H1 (cell line): ENCODE results near the gene MYH9. TPM values are rescaled to one million over a fixed set of nuclear protein-coding genes. Genes with fewer than 3 reads are reported as not detected.
"Not testable (repeated sequence)": the region's sequence is repeated elsewhere in the genome, so short reads cannot be mapped to it uniquely, and the experiment has no call there.

Experiments used
- CTCF ChIA-PET: fragments of 300-600 bp; sonication (Branson Sonifier 250); formaldehyde crosslinking; loops from one replicate; lab custom pipeline; 2021; ENCODE audit not compliant: partially characterized antibody; lab: Charles Lee
- POLR2A ChIA-PET: fragments of 300-600 bp; sonication (Branson Sonifier 250); formaldehyde crosslinking; loops from one replicate; lab custom pipeline; 2021; ENCODE audit warnings: inconsistent platforms; ENCODE audit not compliant: partially characterized antibody; lab: Charles Lee
- DNase-seq, 2 experiments: peaks; one replicate each; pipeline versions ENCODE4 v3.0.0 to v3.0.0-alpha.2; 2010 to 2022; ENCODE audit warnings: low spot score in 2 of 2, low read depth in 1 of 2, mixed read lengths in 1 of 2
- FAIRE-seq: peaks from 2 replicates; lab custom pipeline; 2011; peaks lifted over from hg19 to GRCh38; lab: Jason Lieb, UNC
- H2AFZ ChIP-seq: 2 replicates; pipeline ENCODE4 v1.8.1; 2012; ENCODE audit warnings: low read length, inconsistent platforms
- H2AK5ac ChIP-seq: 2 replicates; pipeline ENCODE4 v1.6.1; 2013; ENCODE audit warnings: low read depth, low read length
- H2BK120ac ChIP-seq: replicated peaks from 2 replicates; pipeline ENCODE3; 2013; ENCODE audit warnings: low read depth, low read length, inconsistent platforms
- H2BK12ac ChIP-seq: 2 replicates; pipeline ENCODE4 v1.6.1; 2013; ENCODE audit warnings: low read depth, low read length
- H2BK15ac ChIP-seq: 2 replicates; pipeline ENCODE4 v1.6.1; 2013; ENCODE audit warnings: low read length
- H2BK20ac ChIP-seq: 2 replicates; pipeline ENCODE4 v1.6.1; 2013; ENCODE audit warnings: low read length
- H2BK5ac ChIP-seq: 2 replicates; pipeline ENCODE4 v1.6.1; 2013; ENCODE audit warnings: low read depth, low read length
- H3K14ac ChIP-seq: 2 replicates; pipeline ENCODE4 v1.6.1; 2013; ENCODE audit warnings: inconsistent platforms; ENCODE audit not compliant: insufficient read length
- H3K18ac ChIP-seq: 2 replicates; pipeline ENCODE4 v1.6.1; 2013; ENCODE audit warnings: low read length; ENCODE audit errors: extremely low read depth
- H3K23ac ChIP-seq: 2 replicates; pipeline ENCODE4 v1.6.1; 2013; ENCODE audit warnings: inconsistent platforms; ENCODE audit not compliant: insufficient read length
- H3K23me2 ChIP-seq: 2 replicates; pipeline ENCODE4 v1.6.1; 2013; ENCODE audit warnings: low read depth, low read length
- H3K27ac ChIP-seq: 2 replicates; pipeline ENCODE4 v1.6.1; 2011; ENCODE audit warnings: low read depth, low read length, inconsistent platforms
- H3K27me3 ChIP-seq, 4 experiments: replicated peaks in 1 of 4; 1 replicate in 1 of 4; 2 replicates in 3 of 4; pipeline versions ENCODE4 v1.6.1 to v1.8.1; 2011 to 2013; ENCODE audit warnings: low read length in 3 of 4, mild to moderate bottlenecking in 3 of 4, inconsistent platforms in 2 of 4, mixed read lengths in 2 of 4, moderate library complexity in 1 of 4; ENCODE audit not compliant: control insufficient read depth in 3 of 4, insufficient read depth in 3 of 4; ENCODE audit errors: extremely low read depth in 1 of 4
- H3K36me3 ChIP-seq, 4 experiments: 2 replicates each; pipeline versions ENCODE4 v1.6.1 to v1.8.1; 2011 to 2013; ENCODE audit warnings: mild to moderate bottlenecking in 4 of 4, low read length in 3 of 4, moderate library complexity in 2 of 4, control low read depth in 1 of 4, inconsistent platforms in 1 of 4; ENCODE audit not compliant: insufficient read depth in 4 of 4, control insufficient read depth in 2 of 4
- H3K4ac ChIP-seq: replicated peaks from 2 replicates; pipeline ENCODE3; 2013; ENCODE audit warnings: low read length, low read depth, mixed read lengths, inconsistent platforms; ENCODE audit not compliant: insufficient read length
- H3K4me1 ChIP-seq, 4 experiments: replicated peaks in 1 of 4; 1 replicate in 1 of 4; 2 replicates in 3 of 4; pipeline versions ENCODE4 v1.6.1 to v1.8.1; 2011 to 2013; ENCODE audit warnings: low read length in 3 of 4, inconsistent platforms in 2 of 4, mixed read lengths in 1 of 4; ENCODE audit not compliant: insufficient read depth in 4 of 4, control insufficient read depth in 3 of 4
- H3K4me2 ChIP-seq, 2 experiments: 2 replicates each; pipeline versions ENCODE4 v1.6.1 to v1.8.1; 2011 to 2013; ENCODE audit warnings: low read depth in 2 of 2, low read length in 2 of 2, control low read depth in 1 of 2, inconsistent platforms in 1 of 2, mild to moderate bottlenecking in 1 of 2; ENCODE audit not compliant: insufficient read depth in 1 of 2
- H3K4me3 ChIP-seq, 4 experiments: fragments of 200-600, 300-600 bp in 1 of 4; sonication (generic), shearing (Covaris generic), sonication (Bioruptor Twin) in 1 of 4; 2 replicates each; pipeline versions ENCODE4 v1.5.1 to v1.8.1; 2011 to 2016; ENCODE audit warnings: low read length in 4 of 4, low read depth in 3 of 4, control low read depth in 2 of 4, inconsistent platforms in 2 of 4, mild to moderate bottlenecking in 2 of 4, mixed read lengths in 1 of 4, moderate library complexity in 1 of 4; ENCODE audit not compliant: insufficient read depth in 2 of 4; ENCODE audit errors: extremely low read depth in 1 of 4
- H3K56ac ChIP-seq: replicated peaks from 2 replicates; pipeline ENCODE3; 2013; ENCODE audit warnings: low read depth, mild to moderate bottlenecking, mixed read lengths, low read length, inconsistent platforms; ENCODE audit not compliant: insufficient read length
- H3K79me1 ChIP-seq: 2 replicates; pipeline ENCODE4 v1.6.1; 2013; ENCODE audit warnings: low read depth, low read length, control low read depth
- H3K79me2 ChIP-seq, 2 experiments: 2 replicates each; pipeline versions ENCODE4 v1.6.1 to v1.8.1; 2012 to 2013; ENCODE audit warnings: low read length in 2 of 2, mild to moderate bottlenecking in 2 of 2, inconsistent platforms in 1 of 2; ENCODE audit not compliant: insufficient read depth in 2 of 2, control insufficient read depth in 1 of 2
- H3K9ac ChIP-seq, 4 experiments: replicated peaks in 1 of 4; 1 replicate in 1 of 4; 2 replicates in 3 of 4; pipeline versions ENCODE4 v1.6.1 to v1.8.1; 2011 to 2013; ENCODE audit warnings: low read depth in 3 of 4, low read length in 3 of 4, control low read depth in 2 of 4, mild to moderate bottlenecking in 2 of 4, moderate library complexity in 2 of 4, inconsistent platforms in 1 of 4; ENCODE audit errors: extremely low read depth in 1 of 4
- H3K9me3 ChIP-seq, 2 experiments: 2 replicates each; pipeline versions ENCODE4 v1.6.1 to v1.8.1; 2012 to 2013; ENCODE audit warnings: mild to moderate bottlenecking in 2 of 2, moderate library complexity in 2 of 2, control low read depth in 1 of 2, inconsistent platforms in 1 of 2, low read depth in 1 of 2, low read length in 1 of 2, mixed read lengths in 1 of 2; ENCODE audit not compliant: insufficient read depth in 2 of 2
- H4K20me1 ChIP-seq, 2 experiments: replicated peaks in 1 of 2; 2 replicates each; pipeline versions ENCODE3 to v1.8.1; 2011 to 2013; ENCODE audit warnings: inconsistent platforms in 2 of 2, low read length in 2 of 2, mild to moderate bottlenecking in 1 of 2; ENCODE audit not compliant: insufficient read depth in 2 of 2, control insufficient read depth in 1 of 2
- H4K5ac ChIP-seq: 2 replicates; pipeline ENCODE4 v1.6.1; 2013; ENCODE audit warnings: low read length, low read depth, mixed read lengths, inconsistent platforms; ENCODE audit not compliant: insufficient read length
- H4K8ac ChIP-seq: 2 replicates; pipeline ENCODE4 v1.8.0; 2013; ENCODE audit warnings: mild to moderate bottlenecking, moderate library complexity, low read length, inconsistent platforms; ENCODE audit not compliant: insufficient read depth; ENCODE audit errors: extremely low read depth
- H4K91ac ChIP-seq: replicated peaks from 2 replicates; pipeline ENCODE3; 2013; ENCODE audit warnings: low read length, mixed read lengths, inconsistent platforms; ENCODE audit not compliant: insufficient read length
- WGBS, 2 experiments: shearing (Covaris generic) in 1 of 2; methylation state at CpG; one replicate each; pipeline versions ENCODE4 v1.1.6 to v1.1.7; 2013 to 2015; ENCODE audit warnings: low lambda C conversion rate in 2 of 2, mixed read lengths in 2 of 2, inconsistent platforms in 1 of 2, low coverage in 1 of 2, missing lambda C conversion rate in 1 of 2; ENCODE audit not compliant: insufficient replicate concordance in 2 of 2, insufficient coverage in 1 of 2, insufficient read length in 1 of 2; ENCODE audit errors: extremely low coverage in 1 of 2, missing lambda C conversion rate in 1 of 2; 5-methylcytosine and 5-hydroxymethylcytosine counted together
- polyA plus RNA-seq, 7 experiments: library from polyadenylated mRNA; depleted of rRNA in 3 of 7; stranded (reverse) in 5 of 7; unstranded in 2 of 7; fragments of >200 nt in 5 of 7; fragments of 200-250 nt in 2 of 7; gene quantifications; 1 replicate in 5 of 7; 2 replicates in 1 of 7; 4 replicates in 1 of 7; pipeline versions ENCODE4 v1.2.1 to v1.2.3, GENCODE V29; 2011 to 2013; ENCODE audit warnings: missing spikeins in 2 of 7, mixed read lengths in 2 of 7
- total RNA-seq: library from RNA; stranded (reverse); fragmentation: NEBNext Ultra II Directional; extraction: Animal tissue kit (Norgen Biotek cat#: 25700); gene quantifications from 2 replicates; pipeline ENCODE4 v1.2.1, GENCODE V29; 2021

MYH9 gene
- total and polyA plus RNA-seq, 2 of the 8 experiments (the other 6 are each of a cell fraction or from before 2014, with no cell fraction given) = 24.9 to 322 TPM

DNA sequence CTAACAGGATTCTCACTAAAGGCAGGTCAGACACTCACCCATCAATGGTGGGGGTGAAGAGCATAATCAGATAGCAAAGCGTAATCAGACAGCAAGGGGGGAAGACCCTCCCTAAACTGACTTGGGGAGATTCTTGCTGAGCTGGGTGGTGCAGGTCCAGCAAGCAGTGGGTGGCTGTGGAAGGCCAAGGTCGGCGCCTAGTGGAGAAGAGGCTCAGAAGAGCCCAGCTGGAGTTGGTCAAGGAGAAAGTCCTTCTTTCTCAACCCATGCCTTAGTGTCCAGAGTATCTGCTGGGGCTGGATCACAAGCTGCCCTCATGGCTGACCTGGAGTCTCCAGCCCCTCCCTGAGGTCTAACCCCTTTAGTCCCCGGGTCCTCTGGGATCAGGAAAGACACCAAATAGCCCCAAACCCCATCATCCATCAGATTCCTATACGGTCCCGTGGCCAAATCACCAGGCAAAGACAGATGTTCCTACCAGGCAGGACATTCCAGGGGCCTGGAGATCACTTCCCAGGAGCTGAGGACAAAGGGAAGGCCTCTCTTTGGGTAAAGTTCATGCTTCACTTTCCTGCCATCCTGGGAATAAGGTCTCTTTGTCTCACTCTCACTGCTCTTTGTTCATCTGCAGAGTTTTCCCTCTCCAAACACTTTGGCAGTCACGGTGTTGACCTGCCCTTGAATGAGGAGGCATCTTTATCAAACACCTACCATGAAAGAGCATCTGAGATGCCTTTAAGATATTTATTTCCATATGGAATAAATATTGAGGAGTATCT lies 123.7 kb downstream of the MYH9 start:
- not testable (repeated sequence) for H4K8ac ChIP-seq, H3K4ac ChIP-seq, H3K79me2 ChIP-seq, H3K4me1 ChIP-seq, H3K18ac ChIP-seq, H2BK15ac ChIP-seq, DNase-seq, H2AK5ac ChIP-seq, H2AFZ ChIP-seq, H4K5ac ChIP-seq, H4K20me1 ChIP-seq, H3K4me3 ChIP-seq, H2BK120ac ChIP-seq, H3K23ac ChIP-seq, H4K91ac ChIP-seq, H3K36me3 ChIP-seq, H3K14ac ChIP-seq, H3K23me2 ChIP-seq, H3K9ac ChIP-seq, H3K9me3 ChIP-seq, H3K56ac ChIP-seq, H3K27ac ChIP-seq, H2BK5ac ChIP-seq, FAIRE-seq, H3K4me2 ChIP-seq, H2BK12ac ChIP-seq, H3K27me3 ChIP-seq, H3K79me1 ChIP-seq, H2BK20ac ChIP-seq
- ChIA-PET CTCF (interaction anchor here (0.6 to 3.9 kb wide), 11 partner anchors 11 to 615 kb away, joined by 3 to 21 read pairs (median 3); partner anchors contain the start of gene APOL2), POLR2A (interaction anchor here (0.6 to 1.4 kb wide), 2 partner anchors 27 to 35 kb away, joined by 3 read pairs; no protein-coding TSS in a partner anchor)
- 92% methylated on average over 7 of the region's 7 CpGs; no CpG with 5 or more reads in 1 of the 2 experiments for WGBS, 2 experiments
